HG03469 (cell line): Measurements from ENCODE around the gene PRKAG3.

ENCODE experiments used
- ATAC-seq: cut with Tn5 transposase; IDR thresholded peaks from one replicate; pipeline ENCODE4 v1.9.1; 2021; ENCODE audit warnings: mild to moderate bottlenecking, moderate library complexity, moderate number of reproducible peaks; ENCODE audit not compliant: unreplicated experiment

Gene PRKAG3

GRCh38 chr2:218815649-218816048 lies 16.0 kb downstream of the PRKAG3 start:
- no peak for ATAC-seq

- ATAC-seq: no peak
Observed at GRCh38 chr2:218815244-218815637, 16.4 kb downstream of the PRKAG3 start.

DNA sequence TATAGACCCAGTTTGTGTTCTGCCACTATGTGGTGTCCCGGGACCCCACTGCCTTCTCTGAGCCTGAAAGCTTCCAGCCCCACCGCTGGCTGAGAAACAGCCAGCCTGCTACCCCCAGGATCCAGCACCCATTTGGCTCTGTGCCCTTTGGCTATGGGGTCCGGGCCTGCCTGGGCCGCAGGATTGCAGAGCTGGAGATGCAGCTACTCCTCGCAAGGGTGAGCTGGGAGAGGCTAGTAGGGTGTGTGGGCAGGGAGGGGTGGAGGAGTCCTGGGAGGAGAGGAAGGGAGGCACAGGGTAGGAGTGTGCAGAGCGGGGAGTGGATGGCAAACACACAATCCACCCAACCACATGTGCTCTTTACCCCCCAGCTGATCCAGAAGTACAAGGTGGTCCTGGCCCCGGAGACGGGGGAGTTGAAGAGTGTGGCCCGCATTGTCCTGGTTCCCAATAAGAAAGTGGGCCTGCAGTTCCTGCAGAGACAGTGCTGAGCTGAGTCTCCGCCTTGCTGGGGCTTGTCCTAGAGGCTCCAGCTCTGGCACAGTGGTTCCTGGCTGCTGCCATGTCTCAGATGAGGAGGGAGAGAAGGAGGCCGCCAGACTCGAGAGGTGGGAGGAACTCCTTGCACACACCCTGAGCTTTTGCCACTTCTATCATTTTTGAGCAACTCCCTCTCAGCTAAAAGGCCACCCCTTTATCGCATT lies 16.9 kb downstream of the PRKAG3 start:
- no peak for ATAC-seq

- no peak for ATAC-seq
Observed at GRCh38 chr2:218813771-218814460, 17.7 kb downstream of the PRKAG3 start.

DNA sequence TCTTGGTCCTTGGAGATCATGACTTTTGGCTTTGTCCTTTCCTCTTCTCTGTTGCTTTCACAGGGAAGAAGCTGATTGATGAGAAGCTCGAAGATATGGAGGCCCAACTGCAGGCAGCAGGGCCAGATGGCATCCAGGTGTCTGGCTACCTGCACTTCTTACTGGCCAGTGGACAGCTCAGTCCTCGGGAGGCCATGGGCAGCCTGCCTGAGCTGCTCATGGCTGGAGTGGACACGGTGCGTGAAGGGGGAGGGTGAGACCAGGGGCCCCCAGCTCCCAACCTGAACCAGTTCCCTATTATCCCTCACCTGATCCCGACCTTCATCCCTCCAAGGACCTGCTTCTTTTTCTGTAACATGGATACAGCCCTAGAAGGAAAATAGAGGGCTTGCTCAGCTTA lies 18.7 kb downstream of the PRKAG3 start:
- ATAC-seq: no peak

DNA sequence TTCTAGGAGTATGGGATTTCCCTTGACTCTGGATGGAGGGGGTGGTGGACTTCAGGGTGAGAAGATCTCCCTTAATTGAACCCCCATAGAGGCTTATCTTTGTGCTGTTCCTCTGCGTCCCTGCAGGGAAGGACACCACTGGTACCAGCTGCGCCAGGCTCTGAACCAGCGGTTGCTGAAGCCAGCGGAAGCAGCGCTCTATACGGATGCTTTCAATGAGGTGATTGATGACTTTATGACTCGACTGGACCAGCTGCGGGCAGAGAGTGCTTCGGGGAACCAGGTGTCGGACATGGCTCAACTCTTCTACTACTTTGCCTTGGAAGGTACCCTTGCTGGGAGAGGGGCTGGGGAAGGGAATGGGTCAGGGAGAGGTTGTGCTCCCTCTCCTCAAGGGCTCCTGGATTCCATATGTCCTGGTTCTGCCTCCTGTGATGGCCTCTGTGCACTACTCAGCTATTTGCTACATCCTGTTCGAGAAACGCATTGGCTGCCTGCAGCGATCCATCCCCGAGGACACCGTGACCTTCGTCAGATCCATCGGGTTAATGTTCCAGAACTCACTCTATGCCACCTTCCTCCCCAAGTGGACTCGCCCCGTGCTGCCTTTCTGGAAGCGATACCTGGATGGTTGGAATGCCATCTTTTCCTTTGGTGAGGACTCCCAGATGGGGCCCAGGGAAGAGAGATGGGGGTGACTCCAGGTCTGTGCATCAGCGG lies 19.3 kb downstream of the PRKAG3 start:
- ATAC-seq: no peak

- no peak for ATAC-seq
Observed at GRCh38 chr2:218811382-218811781, 20.2 kb downstream of the PRKAG3 start.

DNA sequence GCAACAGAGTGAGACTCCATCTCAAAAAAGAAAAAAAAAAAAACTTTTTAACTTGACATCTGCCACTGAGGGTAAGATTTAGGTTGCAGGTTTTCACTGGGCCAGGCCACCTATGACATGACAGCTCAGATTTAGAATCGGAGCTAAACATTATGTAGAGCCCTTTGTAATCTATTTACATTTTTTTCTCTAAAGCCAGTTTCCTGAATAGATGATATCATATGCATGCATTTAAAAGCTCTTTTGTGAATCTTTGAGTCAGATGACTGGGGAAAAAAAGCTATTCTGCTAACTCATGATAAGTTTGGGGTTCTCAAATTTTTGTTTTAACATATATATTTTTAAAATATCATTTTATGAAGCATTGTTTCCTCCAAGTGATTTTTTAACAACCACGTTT lies 21.3 kb downstream of the PRKAG3 start:
- no peak for ATAC-seq

- no peak for ATAC-seq
Observed at GRCh38 chr2:218809515-218809914, 22.1 kb downstream of the PRKAG3 start.

GRCh38 chr2:218807626-218808025 lies 24.0 kb downstream of the PRKAG3 start:
- ATAC-seq: no peak

DNA sequence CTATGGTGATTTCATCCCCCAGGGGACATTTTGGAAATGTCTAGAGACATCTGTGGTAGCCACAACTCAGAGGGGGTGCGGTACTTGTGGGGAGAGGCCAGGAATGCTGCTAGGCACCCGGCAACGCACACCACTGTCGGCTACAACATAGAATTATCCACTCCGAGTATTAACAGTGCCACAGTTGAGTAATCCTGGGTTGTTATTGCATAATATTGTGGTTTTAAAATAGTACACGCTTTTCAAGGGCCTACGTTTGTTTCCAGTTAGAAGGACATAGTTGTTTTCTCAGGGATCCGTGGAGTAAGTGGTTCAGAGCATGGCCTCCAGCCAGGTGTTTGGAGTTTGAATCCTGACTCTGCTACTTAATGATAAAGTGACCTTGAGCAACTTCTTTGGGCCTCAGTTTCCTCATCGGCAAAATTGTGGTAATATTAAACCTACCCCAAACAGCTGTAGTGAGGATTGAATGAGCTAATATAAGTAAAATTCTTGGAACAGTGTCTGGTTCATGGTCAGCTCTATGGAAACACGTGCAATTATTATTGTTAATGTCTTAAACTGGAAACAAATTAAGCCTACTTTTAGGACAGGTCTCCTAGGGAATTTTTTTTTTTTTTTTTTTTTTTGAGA lies 25.1 kb downstream of the PRKAG3 start:
- ATAC-seq: no peak

GRCh38 chr2:218805627-218806026 lies 26.0 kb downstream of the PRKAG3 start:
- ATAC-seq: no peak

GRCh38 chr2:218804817-218805216 lies 26.8 kb downstream of the PRKAG3 start:
- no peak for ATAC-seq

DNA sequence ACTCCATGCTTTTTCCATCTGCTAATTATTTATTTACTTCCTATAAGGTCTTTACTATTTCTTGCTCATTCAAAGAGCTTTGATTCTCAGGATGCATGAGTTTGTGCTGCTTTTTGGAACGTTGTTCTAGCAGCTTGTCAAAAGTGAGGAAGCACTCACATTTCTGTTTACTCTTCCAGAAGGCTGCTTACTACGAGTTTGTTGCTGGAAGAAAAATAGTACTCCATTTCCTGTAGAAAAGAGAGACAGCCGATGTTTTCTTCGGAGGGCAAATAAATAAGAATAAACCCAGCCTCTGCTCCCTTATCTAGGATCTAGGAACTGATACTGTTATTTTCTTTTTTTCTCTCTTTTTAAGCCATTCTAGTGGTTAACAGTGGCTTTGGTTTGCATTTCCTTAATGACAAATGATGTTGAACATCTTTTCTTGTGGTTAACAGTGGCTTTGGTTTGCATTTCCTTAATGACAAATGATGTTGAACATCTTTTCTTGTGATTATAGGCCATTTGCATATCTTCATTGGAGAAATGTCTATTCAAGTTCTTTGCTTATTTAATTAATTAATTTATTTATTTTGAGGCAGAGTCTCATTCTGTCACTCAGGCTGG lies 29.1 kb downstream of the PRKAG3 start:
- ATAC-seq: no peak

GRCh38 chr2:218799990-218800389 lies 31.6 kb downstream of the PRKAG3 start:
- ATAC-seq: no peak

DNA sequence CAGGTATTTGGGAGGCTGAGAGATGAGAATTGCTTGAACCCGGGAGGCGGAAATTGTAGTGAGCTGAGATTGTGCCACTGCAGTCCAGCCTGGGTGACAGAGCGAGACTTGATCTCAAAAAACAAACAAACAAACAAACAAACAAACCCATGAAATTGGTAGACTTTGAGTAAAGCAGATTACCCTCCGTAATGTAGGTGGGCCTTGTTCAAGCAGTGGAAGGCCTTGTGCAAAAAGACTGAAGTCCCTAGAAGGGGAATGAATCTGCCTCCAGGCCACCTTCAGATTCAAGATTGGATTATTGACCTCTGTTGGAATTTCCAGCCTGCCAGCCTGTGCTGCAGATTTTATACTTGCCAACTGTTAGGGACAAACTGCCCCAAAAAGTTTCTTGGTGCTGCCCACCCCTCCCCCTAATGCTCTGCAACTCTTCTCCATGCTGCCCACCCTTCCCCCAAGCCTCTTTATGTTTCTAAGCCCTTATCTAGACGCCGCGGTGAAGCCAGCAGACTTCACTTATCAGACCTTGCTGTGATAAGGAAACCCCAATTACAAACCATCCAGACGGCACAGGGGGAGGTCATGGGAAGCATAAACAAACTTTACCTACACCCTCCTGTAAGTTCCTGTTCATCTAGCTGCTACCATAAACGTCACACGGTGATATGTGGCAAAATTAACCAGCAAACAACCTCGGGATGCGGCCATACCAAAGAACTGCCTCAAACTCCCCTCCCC lies 32.7 kb downstream of the PRKAG3 start:
- ATAC-seq: no peak

DNA sequence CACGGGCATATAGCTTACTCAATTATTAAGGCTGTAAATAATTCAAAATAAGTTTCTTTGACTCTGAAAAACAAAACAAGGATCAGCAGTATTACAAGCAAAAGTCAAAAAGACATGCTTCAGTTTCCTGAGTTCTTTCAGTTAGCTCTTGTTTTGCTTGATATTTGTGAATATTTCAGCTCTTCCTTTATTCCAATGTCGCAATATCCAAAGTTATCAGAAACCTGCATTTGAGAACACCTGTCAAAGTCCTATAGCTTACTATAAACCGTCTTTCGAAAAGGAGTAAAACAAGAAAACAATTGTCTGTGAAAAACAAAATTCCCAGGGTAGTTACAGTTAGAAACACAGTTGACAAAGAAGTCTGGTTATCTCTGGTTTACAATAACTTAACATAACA lies 34.9 kb downstream of the PRKAG3 start:
- no peak for ATAC-seq

DNA sequence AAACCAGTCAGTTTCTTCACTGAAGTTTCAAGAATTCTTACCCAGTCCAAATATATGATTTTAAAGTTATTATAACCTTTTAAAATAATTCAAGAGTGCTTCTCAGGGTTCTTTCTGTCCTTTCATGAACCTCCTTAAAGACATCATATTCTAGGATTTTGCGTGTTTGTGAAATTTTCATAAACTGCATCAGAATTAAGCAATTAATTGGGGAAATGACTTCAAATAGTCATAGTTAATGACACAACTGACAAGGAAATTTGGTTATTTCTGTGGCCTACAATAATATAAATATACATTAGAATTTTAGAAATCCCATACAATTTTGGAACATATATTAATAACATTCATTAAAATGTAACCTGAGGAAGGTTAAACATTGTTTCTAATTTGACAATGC lies 39.2 kb downstream of the PRKAG3 start:
- ATAC-seq: no peak

DNA sequence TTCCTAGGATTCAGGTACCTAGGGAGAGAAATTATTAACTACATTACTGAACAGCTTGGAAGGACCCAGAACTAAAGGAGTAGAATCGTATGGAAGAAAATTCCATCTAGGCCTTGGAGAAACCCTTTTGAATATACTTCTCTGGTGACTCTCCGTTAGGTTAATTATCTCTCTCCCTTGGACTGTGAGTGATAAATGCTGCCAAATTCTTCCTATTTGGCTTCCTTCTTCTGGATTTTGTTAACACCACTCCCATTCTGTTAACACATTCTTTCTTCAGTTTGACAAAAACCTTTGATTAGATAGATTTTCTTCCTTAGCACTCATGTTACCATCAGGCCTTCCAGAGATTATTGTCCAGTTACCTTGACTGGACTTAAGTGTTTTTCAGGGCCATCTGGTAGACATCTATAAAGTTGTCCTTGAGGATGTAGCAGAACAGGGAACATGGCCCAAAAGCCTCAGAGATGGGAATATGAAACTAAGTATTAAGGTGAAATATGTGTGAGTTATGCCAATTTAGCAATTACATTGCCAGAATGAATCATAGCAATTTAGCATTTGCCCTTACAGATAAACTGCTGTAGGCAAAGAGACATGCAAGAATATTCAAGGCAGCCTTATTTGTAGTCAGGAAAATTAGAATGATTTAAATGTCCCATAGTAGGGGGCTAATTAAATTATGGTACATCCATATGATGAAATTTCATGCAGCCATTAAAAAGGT lies 42.9 kb downstream of the PRKAG3 start:
- ATAC-seq: no peak

- no peak for ATAC-seq
Observed at GRCh38 chr2:218786133-218786532, 45.5 kb downstream of the PRKAG3 start.
